Urinary bladder (tissue), 4 donors: ENCODE measurements around the gene ARHGAP42. TPM values are rescaled to one million over a fixed set of nuclear protein-coding genes. Genes with fewer than 3 reads are reported as not detected.
A peak's percentile ranks its signal among the peaks of the same experiment; 100 is the strongest.

Experiments used
- DNase-seq: peaks from one replicate; pipeline ENCODE4 v3.0.0-alpha.2; 2015; ENCODE audit errors: extremely low spot score
- H3K27ac ChIP-seq: one replicate; pipeline ENCODE4 v1.5.1; 2013; ENCODE audit warnings: low read depth, mild to moderate bottlenecking, moderate library complexity
- H3K36me3 ChIP-seq: one replicate; pipeline ENCODE4 v1.6.1; 2013; ENCODE audit warnings: mild to moderate bottlenecking, moderate library complexity; ENCODE audit not compliant: insufficient read depth
- H3K4me1 ChIP-seq: one replicate; pipeline ENCODE4 v1.6.1; 2013; ENCODE audit warnings: mild to moderate bottlenecking, moderate library complexity; ENCODE audit not compliant: insufficient read depth
- H3K4me3 ChIP-seq: one replicate; pipeline ENCODE4 v1.5.1; 2013; ENCODE audit warnings: low read depth, low read length
- WGBS: extraction: QIAGEN DNeasy Blood & Tissue Kit; methylation state at CpG from one replicate; pipeline ENCODE4 v1.1.7; 2013; 5-methylcytosine and 5-hydroxymethylcytosine counted together
- polyA plus RNA-seq: library from polyadenylated mRNA; stranded (reverse); fragments of 200-250 nt; gene quantifications from one replicate; pipeline ENCODE4 v1.2.3, GENCODE V29; 2013
- total RNA-seq: library from RNA; depleted of rRNA; stranded (reverse); fragments of >200 nt; gene quantifications from one replicate; pipeline ENCODE4 v1.2.3, GENCODE V29; 2014
- donor health status: healthy with polysubstance abuse.
- donor health status: healthy.

Gene ARHGAP42
- total and polyA plus RNA-seq, 2 donors = 3.0 to 51.6 TPM

DNA sequence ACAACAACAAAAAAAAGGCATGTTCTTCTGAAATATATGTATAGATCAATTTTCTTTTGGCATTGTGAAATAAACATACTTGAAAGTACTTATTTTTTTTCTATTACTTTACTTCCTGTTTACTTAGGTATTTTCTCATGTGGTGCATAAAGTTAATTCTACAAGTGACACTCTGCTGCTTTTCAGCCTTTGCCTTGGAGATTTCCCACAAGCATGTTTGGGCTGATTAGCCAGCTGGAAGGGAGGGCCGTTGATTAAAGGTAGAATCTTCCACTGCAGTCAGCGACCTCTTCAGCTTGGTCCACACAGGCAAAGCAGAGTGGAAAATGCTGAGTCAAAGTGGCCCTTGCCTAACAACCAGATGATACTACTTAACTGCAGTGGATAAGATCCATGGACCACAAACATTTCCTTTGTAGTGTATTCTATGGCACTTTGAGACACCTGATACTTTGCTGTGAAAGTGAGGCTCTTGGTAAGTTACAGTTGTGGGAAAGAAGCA lies 176.0 kb downstream of the ARHGAP42 start:
- H3K4me1 ChIP-seq = no peaks in the 10 kb centered on the region
- peak overlapping the region; percentile 28 for H3K27ac ChIP-seq
- DNase-seq = no peak
- no peak overlapping the region for H3K4me3 ChIP-seq
- 25% methylated on average over 2 of the region's 2 CpGs for WGBS
- no peaks in the 10 kb centered on the region for H3K36me3 ChIP-seq

DNA sequence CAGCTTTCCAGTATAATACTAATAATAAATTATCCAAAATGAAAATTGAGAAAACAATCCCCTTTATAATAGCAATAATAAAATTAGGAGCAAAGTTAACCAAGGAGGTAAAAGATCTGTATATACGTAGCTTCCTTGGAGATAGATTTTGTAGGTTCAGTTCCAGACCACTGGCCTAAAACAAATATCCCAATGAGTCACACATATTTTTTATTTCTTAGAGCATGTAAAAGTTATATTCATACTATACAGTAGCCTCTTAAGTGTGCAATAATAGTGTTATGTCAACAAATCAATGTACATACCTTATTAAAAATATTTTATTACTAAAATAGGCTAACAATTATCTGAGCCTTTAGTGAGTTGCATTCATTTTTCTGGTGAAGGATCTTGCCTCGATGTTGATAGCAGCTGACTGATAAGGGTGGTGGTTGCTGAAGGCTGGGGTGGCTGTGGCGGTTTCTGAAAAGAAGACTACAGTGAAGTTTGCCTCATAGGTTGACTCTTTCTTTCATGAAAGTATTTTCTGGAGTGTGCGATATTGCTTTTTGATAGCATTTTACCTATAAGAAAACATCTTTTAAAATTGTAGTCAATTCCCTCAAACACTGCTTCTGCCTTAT lies 178.5 kb downstream of the ARHGAP42 start:
- Histone ChIP-seq H3K36me3 (no peaks in the 10 kb centered on the region), H3K4me3 (no peak overlapping the region), H3K27ac (no peak overlapping the region), H3K4me1 (no peaks in the 10 kb centered on the region)
- no peak for DNase-seq
- 71% methylated on average over 4 of the region's 4 CpGs for WGBS

GRCh38 chr11:100866453-100866852 lies 179.4 kb downstream of the ARHGAP42 start:
- DNase-seq = no peak
- Histone ChIP-seq H3K36me3 (no peaks in the 10 kb centered on the region), H3K27ac (no peak overlapping the region), H3K4me3 (no peak overlapping the region), H3K4me1 (no peaks in the 10 kb centered on the region)

GRCh38 chr11:100867606-100868005 lies 180.5 kb downstream of the ARHGAP42 start:
- Histone ChIP-seq H3K4me1 (no peaks in the 10 kb centered on the region), H3K4me3 (no peak overlapping the region), H3K27ac (no peak overlapping the region), H3K36me3 (no peaks in the 10 kb centered on the region)
- no peak for DNase-seq
- WGBS = 89% methylated on average over 2 of the region's 2 CpGs

DNA sequence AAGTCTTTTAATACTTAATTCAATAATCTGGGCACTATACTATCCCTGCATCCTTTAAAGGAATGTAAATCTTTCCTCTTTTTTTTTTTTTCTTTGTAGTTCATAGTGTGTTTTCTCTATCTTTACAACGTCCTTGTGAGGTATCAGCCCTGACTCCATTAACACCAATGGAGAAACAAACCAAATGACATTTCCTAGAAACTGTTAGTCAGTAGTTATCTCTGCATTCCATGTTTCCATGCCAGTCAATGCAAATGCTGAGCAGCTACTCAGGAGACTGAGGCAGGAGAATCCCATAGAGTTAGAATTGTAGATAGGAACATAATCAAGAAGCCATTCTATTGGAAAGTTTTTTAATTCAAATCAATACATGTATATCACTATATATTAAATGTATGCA lies 182.2 kb downstream of the ARHGAP42 start:
- no peak overlapping the region for H3K27ac ChIP-seq
- DNase-seq = no peak
- H3K4me3 ChIP-seq = no peak overlapping the region
- no peaks in the 10 kb centered on the region for H3K36me3 ChIP-seq
- no peaks in the 10 kb centered on the region for H3K4me1 ChIP-seq
- 75% methylated on average over 1 of the region's 1 CpG for WGBS

DNA sequence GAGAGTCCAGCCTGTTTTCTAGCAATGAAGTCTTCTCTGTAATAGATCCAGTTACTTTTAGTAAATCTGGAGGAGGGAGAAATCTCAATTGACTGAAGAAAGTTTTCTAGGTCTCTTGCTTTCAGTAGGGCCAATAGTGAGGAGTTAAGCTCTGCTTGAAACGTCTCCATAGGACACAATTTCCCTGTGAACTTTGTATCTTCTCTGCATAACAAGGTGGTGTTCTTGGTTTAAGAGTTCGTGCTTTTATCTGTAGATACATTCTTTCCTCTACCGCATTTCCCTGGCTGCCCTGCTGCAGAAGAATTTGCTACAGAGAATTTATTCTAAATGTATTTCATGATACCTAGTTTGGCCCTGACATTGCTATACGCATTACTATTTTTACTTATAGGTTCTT lies 183.1 kb downstream of the ARHGAP42 start:
- H3K4me3 ChIP-seq = no peak overlapping the region
- H3K27ac ChIP-seq = no peak overlapping the region
- H3K4me1 ChIP-seq = no peaks in the 10 kb centered on the region
- no peak for DNase-seq
- H3K36me3 ChIP-seq = no peaks in the 10 kb centered on the region
- 86% methylated on average over 4 of the region's 4 CpGs for WGBS

DNA sequence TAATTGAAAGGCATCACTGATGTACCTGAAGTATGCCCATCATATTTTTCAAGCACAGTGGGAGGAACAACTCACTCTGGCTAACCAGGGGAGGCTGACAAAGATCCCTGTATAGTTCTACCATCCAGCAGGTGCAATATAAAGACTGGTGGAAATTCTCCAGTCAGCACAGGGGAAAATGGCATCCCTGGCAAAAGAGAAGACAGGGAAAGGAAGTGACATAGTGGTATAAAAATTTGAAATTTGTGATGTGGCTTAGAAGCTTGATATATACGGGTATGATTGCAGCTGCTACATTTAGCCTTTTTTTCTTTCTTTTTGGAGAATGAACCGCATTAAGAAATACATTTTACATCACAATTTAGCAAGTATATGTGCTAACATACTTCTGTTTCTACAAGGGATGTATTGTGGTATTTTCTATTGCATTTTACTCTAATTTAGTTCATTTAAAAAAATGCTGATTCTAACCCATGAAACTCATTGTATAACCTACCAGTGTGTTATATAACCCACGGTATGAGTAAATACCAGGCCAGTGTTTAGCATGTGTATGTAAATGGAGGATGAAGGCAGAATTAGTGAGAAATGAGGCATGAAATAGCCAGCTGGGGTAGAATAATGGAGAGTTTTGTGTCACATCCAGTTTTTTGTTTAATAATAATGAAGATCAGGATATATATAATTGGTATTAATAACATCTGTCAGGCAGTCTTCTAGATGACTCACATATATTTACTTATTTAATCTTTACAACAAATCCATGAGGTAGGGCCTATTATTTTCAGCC lies 186.1 kb downstream of the ARHGAP42 start:
- H3K4me3 ChIP-seq = no peak overlapping the region
- DNase-seq = no peak
- H3K27ac ChIP-seq = no peak overlapping the region
- H3K4me1 ChIP-seq = no peaks in the 10 kb centered on the region
- WGBS = 85% methylated on average over 3 of the region's 3 CpGs
- H3K36me3 ChIP-seq = no peaks in the 10 kb centered on the region

DNA sequence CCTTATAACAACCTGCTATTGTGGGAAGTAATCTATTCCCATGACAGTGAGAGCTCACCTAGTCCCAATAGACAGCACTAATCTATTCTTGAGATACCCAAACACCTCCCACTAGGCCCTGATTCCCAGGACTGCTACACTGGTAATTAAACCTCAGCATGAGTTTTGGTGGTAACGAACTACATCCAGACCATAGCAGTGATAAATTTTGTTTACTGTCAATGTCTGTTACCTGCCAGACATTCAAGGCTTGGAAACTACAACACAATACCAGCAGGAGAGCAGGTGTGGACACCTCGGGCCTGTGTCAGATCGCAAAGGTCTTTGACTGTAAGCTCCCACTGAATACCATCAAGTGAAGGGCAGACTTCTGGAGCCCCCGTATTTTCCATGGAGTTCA lies 187.1 kb downstream of the ARHGAP42 start:
- no peaks in the 10 kb centered on the region for H3K4me1 ChIP-seq
- DNase-seq = no peak
- 96% methylated on average over 4 of the region's 4 CpGs for WGBS
- no peaks in the 10 kb centered on the region for H3K36me3 ChIP-seq
- H3K27ac ChIP-seq = no peak overlapping the region
- no peak overlapping the region for H3K4me3 ChIP-seq

DNA sequence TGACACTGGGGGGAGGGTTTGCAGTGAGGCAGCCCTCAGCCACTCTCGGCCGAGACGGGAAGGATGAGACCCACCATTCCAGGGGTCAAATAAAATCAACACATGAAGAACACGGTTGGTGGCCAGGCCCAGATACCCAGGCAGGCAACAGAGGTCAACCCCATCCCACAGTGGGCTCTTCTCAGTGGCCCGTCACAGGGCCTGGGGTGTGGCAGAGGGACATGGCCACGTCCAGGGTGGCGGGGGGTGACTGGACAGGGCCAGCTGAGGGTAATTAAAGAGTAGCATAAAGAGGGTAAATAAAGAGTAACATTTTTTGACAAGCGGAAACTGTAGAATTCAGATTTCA lies 188.4 kb downstream of the ARHGAP42 start:
- Histone ChIP-seq H3K4me1 (no peaks in the 10 kb centered on the region), H3K36me3 (no peaks in the 10 kb centered on the region), H3K27ac (no peak overlapping the region), H3K4me3 (no peak overlapping the region)
- WGBS = 92% methylated on average over 8 of the region's 8 CpGs
- DNase-seq = no peak

- DNase-seq = peak; percentile 61
- H3K36me3 ChIP-seq = no peaks in the 10 kb centered on the region
- H3K27ac ChIP-seq = no peak overlapping the region
- 19% methylated on average over 3 of the region's 3 CpGs for WGBS
- H3K4me3 ChIP-seq = no peak overlapping the region
- H3K4me1 ChIP-seq = no peaks in the 10 kb centered on the region
These were observed 189.9 kb downstream of the ARHGAP42 start for GRCh38 chr11:100876815-100877520.

DNA sequence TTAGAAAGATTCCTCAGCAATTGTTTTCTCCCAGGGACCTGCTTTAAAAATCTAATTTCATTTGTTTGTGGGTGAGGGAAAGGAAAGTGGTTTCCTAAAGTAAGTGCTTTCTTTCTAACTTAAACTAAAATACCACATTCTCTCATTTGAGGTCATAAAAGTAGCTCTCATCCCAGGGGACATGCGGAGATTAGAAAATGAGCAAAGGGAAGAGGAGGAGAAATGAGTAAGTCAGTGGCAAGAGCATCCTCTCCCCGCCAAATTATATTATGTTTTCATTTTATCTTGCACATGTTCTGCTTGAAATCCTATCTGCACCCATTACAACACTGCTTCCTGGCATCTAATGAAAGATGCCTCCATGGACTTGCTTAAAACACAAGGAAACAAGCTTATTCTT lies 191.4 kb downstream of the ARHGAP42 start:
- 85% methylated on average over 2 of the region's 2 CpGs for WGBS
- Histone ChIP-seq H3K4me1 (no peaks in the 10 kb centered on the region), H3K4me3 (no peak overlapping the region), H3K27ac (no peak overlapping the region), H3K36me3 (no peaks in the 10 kb centered on the region)
- DNase-seq = no peak

- DNase-seq = no peak
- no peaks in the 10 kb centered on the region for H3K36me3 ChIP-seq
- WGBS = 96% methylated on average over 1 of the region's 1 CpG
- no peaks in the 10 kb centered on the region for H3K4me1 ChIP-seq
- H3K4me3 ChIP-seq = no peak overlapping the region
- no peak overlapping the region for H3K27ac ChIP-seq
These were observed 195.9 kb downstream of the ARHGAP42 start for GRCh38 chr11:100882957-100883356.

DNA sequence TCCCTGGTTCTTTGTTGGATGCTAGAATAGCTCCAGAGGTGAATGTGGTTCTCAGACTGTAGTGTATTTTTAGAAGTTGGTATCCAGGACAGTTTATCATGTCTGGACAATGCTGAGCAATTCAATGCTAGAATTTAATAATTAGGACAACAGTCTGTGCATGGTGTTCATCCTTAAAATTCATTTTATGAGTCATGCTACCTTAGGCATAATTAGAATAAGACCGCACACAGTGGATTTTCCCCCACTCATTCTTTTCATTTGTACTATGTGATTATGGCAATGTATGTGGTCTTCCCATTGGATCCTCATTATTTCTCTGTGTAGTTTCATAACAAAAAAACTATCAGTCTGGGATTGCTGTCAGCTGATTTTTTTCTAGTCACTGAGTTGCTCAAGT lies 196.7 kb downstream of the ARHGAP42 start:
- Histone ChIP-seq H3K4me1 (no peaks in the 10 kb centered on the region), H3K4me3 (no peak overlapping the region), H3K36me3 (no peaks in the 10 kb centered on the region), H3K27ac (no peak overlapping the region)
- DNase-seq = no peak
- WGBS = 96% methylated on average over 1 of the region's 1 CpG

DNA sequence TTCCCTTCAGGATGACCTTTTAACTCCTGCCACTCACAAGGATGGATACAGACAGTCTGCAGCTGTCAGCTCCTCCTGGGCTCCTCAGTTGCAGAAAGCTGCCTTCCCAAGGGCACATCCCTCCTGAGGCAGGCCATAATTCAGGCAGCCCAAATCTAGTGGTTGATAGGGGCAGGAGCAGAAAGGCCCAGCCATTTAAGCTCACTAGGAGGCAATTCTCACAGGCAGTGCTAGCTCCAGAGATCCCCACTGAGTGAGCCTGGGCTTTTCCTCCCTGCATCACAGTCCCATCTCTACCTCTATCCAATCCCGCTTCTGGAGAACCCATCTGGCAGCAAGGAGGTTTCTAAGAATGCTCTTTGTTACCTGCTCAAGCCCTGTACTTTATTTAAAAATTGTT lies 200.6 kb downstream of the ARHGAP42 start:
- 92% methylated on average over 1 of the region's 1 CpG for WGBS

More for the DNA sequence above, 200.6 kb downstream of the ARHGAP42 start:
- Histone ChIP-seq H3K27ac (no peak overlapping the region), H3K4me1 (no peaks in the 10 kb centered on the region), H3K36me3 (no peaks in the 10 kb centered on the region), H3K4me3 (no peak overlapping the region)
- no peak for DNase-seq
